ENCODE measurements around the gene CACNA1E. TPM values are rescaled to one million over a fixed set of nuclear protein-coding genes. Genes with fewer than 3 reads are reported as not detected.

Gene CACNA1E
- total RNA-seq, 1 donor from 2014 or later = 0.52 TPM

GRCh38 chr1:181754103-181754502 lies 270.8 kb downstream of the CACNA1E start:
- Histone ChIP-seq H3K4me3 (ENCODE audit: low read length in 3 of 3) (no peak overlapping the region), H3K4me1 (ENCODE audit: control insufficient read depth in 3 of 3, insufficient read depth in 3 of 3, low read length in 3 of 3) (no peaks in the 10 kb centered on the region), H3K27ac (ENCODE audit: low read depth, low read length) (no peak overlapping the region), H3K9ac (ENCODE audit: low read depth in 1 of 3, low read length in 3 of 3) (no peak overlapping the region), H3K9me3 (ENCODE audit: control insufficient read depth in 3 of 3, low read length in 3 of 3) (no peaks in the 10 kb centered on the region), H3K27me3 (ENCODE audit: control insufficient read depth in 3 of 3, insufficient read depth in 3 of 3, low read length in 3 of 3) (no peaks in the 10 kb centered on the region), H3K36me3 (ENCODE audit: control insufficient read depth in 3 of 3, insufficient read depth in 3 of 3, low read length in 3 of 3) (no peaks in the 10 kb centered on the region)

GRCh38 chr1:181759481-181759880 lies 276.2 kb downstream of the CACNA1E start:
- Histone ChIP-seq H3K36me3 (ENCODE audit: control insufficient read depth in 3 of 3, insufficient read depth in 3 of 3, low read length in 3 of 3) (no peaks in the 10 kb centered on the region), H3K9me3 (ENCODE audit: control insufficient read depth in 3 of 3, low read length in 3 of 3) (no peaks in the 10 kb centered on the region), H3K27ac (ENCODE audit: low read depth, low read length) (no peak overlapping the region)

GRCh38 chr1:181763736-181764135 lies 280.4 kb downstream of the CACNA1E start:
- Histone ChIP-seq H3K9ac (ENCODE audit: low read depth in 1 of 3, low read length in 3 of 3) (no peak overlapping the region), H3K27ac (ENCODE audit: low read depth, low read length) (no peak overlapping the region), H3K4me3 (ENCODE audit: low read length in 3 of 3) (no peak overlapping the region), H3K4me1 (ENCODE audit: control insufficient read depth in 3 of 3, insufficient read depth in 3 of 3, low read length in 3 of 3) (no peaks in the 10 kb centered on the region), H3K9me3 (ENCODE audit: control insufficient read depth in 3 of 3, low read length in 3 of 3) (no peaks in the 10 kb centered on the region), H3K27me3 (ENCODE audit: control insufficient read depth in 3 of 3, insufficient read depth in 3 of 3, low read length in 3 of 3) (no peaks in the 10 kb centered on the region), H3K36me3 (ENCODE audit: control insufficient read depth in 3 of 3, insufficient read depth in 3 of 3, low read length in 3 of 3) (no peaks in the 10 kb centered on the region)

More at GRCh38 chr1:181759481-181759880, 276.2 kb downstream of the CACNA1E start:
- Histone ChIP-seq H3K27me3 (ENCODE audit: control insufficient read depth in 3 of 3, insufficient read depth in 3 of 3, low read length in 3 of 3) (no peaks in the 10 kb centered on the region), H3K4me3 (ENCODE audit: low read length in 3 of 3) (no peak overlapping the region), H3K4me1 (ENCODE audit: control insufficient read depth in 3 of 3, insufficient read depth in 3 of 3, low read length in 3 of 3) (no peaks in the 10 kb centered on the region), H3K9ac (ENCODE audit: low read depth in 1 of 3, low read length in 3 of 3) (no peak overlapping the region)

GRCh38 chr1:181765451-181766026 lies 282.2 kb downstream of the CACNA1E start:
- H3K9ac ChIP-seq (ENCODE audit: low read depth in 1 of 3, low read length in 3 of 3) = no peak overlapping the region
- H3K4me1 ChIP-seq (ENCODE audit: control insufficient read depth in 3 of 3, insufficient read depth in 3 of 3, low read length in 3 of 3) = no peaks in the 10 kb centered on the region
- no peak overlapping the region for H3K4me3 ChIP-seq (ENCODE audit: low read length in 3 of 3)
- H3K9me3 ChIP-seq (ENCODE audit: control insufficient read depth in 3 of 3, low read length in 3 of 3) = no peaks in the 10 kb centered on the region
- no peaks in the 10 kb centered on the region for H3K36me3 ChIP-seq (ENCODE audit: control insufficient read depth in 3 of 3, insufficient read depth in 3 of 3, low read length in 3 of 3)
- no peak overlapping the region for H3K27ac ChIP-seq (ENCODE audit: low read depth, low read length)
- H3K27me3 ChIP-seq (ENCODE audit: control insufficient read depth in 3 of 3, insufficient read depth in 3 of 3, low read length in 3 of 3) = no peaks in the 10 kb centered on the region

- Histone ChIP-seq H3K27me3 (ENCODE audit: control insufficient read depth in 3 of 3, insufficient read depth in 3 of 3, low read length in 3 of 3) (no peaks in the 10 kb centered on the region), H3K36me3 (ENCODE audit: control insufficient read depth in 3 of 3, insufficient read depth in 3 of 3, low read length in 3 of 3) (no peaks in the 10 kb centered on the region), H3K4me3 (ENCODE audit: low read length in 3 of 3) (no peak overlapping the region), H3K4me1 (ENCODE audit: control insufficient read depth in 3 of 3, insufficient read depth in 3 of 3, low read length in 3 of 3) (no peaks in the 10 kb centered on the region), H3K27ac (ENCODE audit: low read depth, low read length) (no peak overlapping the region), H3K9me3 (ENCODE audit: control insufficient read depth in 3 of 3, low read length in 3 of 3) (no peaks in the 10 kb centered on the region), H3K9ac (ENCODE audit: low read depth in 1 of 3, low read length in 3 of 3) (no peak overlapping the region)
These were observed 283.8 kb downstream of the CACNA1E start for GRCh38 chr1:181767001-181767708.

GRCh38 chr1:181768211-181768929 lies 285.1 kb downstream of the CACNA1E start:
- Histone ChIP-seq H3K4me3 (ENCODE audit: low read length in 3 of 3) (no peak overlapping the region), H3K9ac (ENCODE audit: low read depth in 1 of 3, low read length in 3 of 3) (no peak overlapping the region), H3K36me3 (ENCODE audit: control insufficient read depth in 3 of 3, insufficient read depth in 3 of 3, low read length in 3 of 3) (no peaks in the 10 kb centered on the region), H3K9me3 (ENCODE audit: control insufficient read depth in 3 of 3, low read length in 3 of 3) (no peaks in the 10 kb centered on the region), H3K27me3 (ENCODE audit: control insufficient read depth in 3 of 3, insufficient read depth in 3 of 3, low read length in 3 of 3) (no peaks in the 10 kb centered on the region), H3K4me1 (ENCODE audit: control insufficient read depth in 3 of 3, insufficient read depth in 3 of 3, low read length in 3 of 3) (no peaks in the 10 kb centered on the region), H3K27ac (ENCODE audit: low read depth, low read length) (no peak overlapping the region)

GRCh38 chr1:181768930-181769280 lies 285.6 kb downstream of the CACNA1E start:
- Histone ChIP-seq H3K36me3 (ENCODE audit: control insufficient read depth in 3 of 3, insufficient read depth in 3 of 3, low read length in 3 of 3) (no peaks in the 10 kb centered on the region), H3K27ac (ENCODE audit: low read depth, low read length) (no peak overlapping the region), H3K9ac (ENCODE audit: low read depth in 1 of 3, low read length in 3 of 3) (no peak overlapping the region), H3K9me3 (ENCODE audit: control insufficient read depth in 3 of 3, low read length in 3 of 3) (no peaks in the 10 kb centered on the region), H3K27me3 (ENCODE audit: control insufficient read depth in 3 of 3, insufficient read depth in 3 of 3, low read length in 3 of 3) (no peaks in the 10 kb centered on the region), H3K4me3 (ENCODE audit: low read length in 3 of 3) (no peak overlapping the region), H3K4me1 (ENCODE audit: control insufficient read depth in 3 of 3, insufficient read depth in 3 of 3, low read length in 3 of 3) (no peaks in the 10 kb centered on the region)

GRCh38 chr1:181769846-181770245 lies 286.5 kb downstream of the CACNA1E start:
- no peak overlapping the region for H3K9ac ChIP-seq (ENCODE audit: low read depth in 1 of 3, low read length in 3 of 3)
- H3K9me3 ChIP-seq (ENCODE audit: control insufficient read depth in 3 of 3, low read length in 3 of 3) = no peaks in the 10 kb centered on the region
- no peak overlapping the region for H3K27ac ChIP-seq (ENCODE audit: low read depth, low read length)
- no peaks in the 10 kb centered on the region for H3K27me3 ChIP-seq (ENCODE audit: control insufficient read depth in 3 of 3, insufficient read depth in 3 of 3, low read length in 3 of 3)
- no peak overlapping the region for H3K4me3 ChIP-seq (ENCODE audit: low read length in 3 of 3)
- H3K36me3 ChIP-seq (ENCODE audit: control insufficient read depth in 3 of 3, insufficient read depth in 3 of 3, low read length in 3 of 3) = no peaks in the 10 kb centered on the region
- H3K4me1 ChIP-seq (ENCODE audit: control insufficient read depth in 3 of 3, insufficient read depth in 3 of 3, low read length in 3 of 3) = no peaks in the 10 kb centered on the region

GRCh38 chr1:181772714-181773113 lies 289.4 kb downstream of the CACNA1E start:
- no peaks in the 10 kb centered on the region for H3K27me3 ChIP-seq (ENCODE audit: control insufficient read depth in 3 of 3, insufficient read depth in 3 of 3, low read length in 3 of 3)
- no peak overlapping the region for H3K27ac ChIP-seq (ENCODE audit: low read depth, low read length)
- no peak overlapping the region for H3K4me3 ChIP-seq (ENCODE audit: low read length in 3 of 3)
- H3K4me1 ChIP-seq (ENCODE audit: control insufficient read depth in 3 of 3, insufficient read depth in 3 of 3, low read length in 3 of 3) = no peaks in the 10 kb centered on the region
- no peaks in the 10 kb centered on the region for H3K9me3 ChIP-seq (ENCODE audit: control insufficient read depth in 3 of 3, low read length in 3 of 3)
- H3K9ac ChIP-seq (ENCODE audit: low read depth in 1 of 3, low read length in 3 of 3) = no peak overlapping the region
- H3K36me3 ChIP-seq (ENCODE audit: control insufficient read depth in 3 of 3, insufficient read depth in 3 of 3, low read length in 3 of 3) = no peaks in the 10 kb centered on the region

- H3K9me3 ChIP-seq (ENCODE audit: control insufficient read depth in 3 of 3, low read length in 3 of 3) = no peaks in the 10 kb centered on the region
- peaks cover 0 to 7% (median 6%) of the 10 kb centered on the region in 3 donors for H3K27me3 ChIP-seq (ENCODE audit: control insufficient read depth in 3 of 3, insufficient read depth in 3 of 3, low read length in 3 of 3)
- no peaks in the 10 kb centered on the region for H3K4me1 ChIP-seq (ENCODE audit: control insufficient read depth in 3 of 3, insufficient read depth in 3 of 3, low read length in 3 of 3)
- no peak overlapping the region for H3K4me3 ChIP-seq (ENCODE audit: low read length in 3 of 3)
- no peaks in the 10 kb centered on the region for H3K36me3 ChIP-seq (ENCODE audit: control insufficient read depth in 3 of 3, insufficient read depth in 3 of 3, low read length in 3 of 3)
- no peak overlapping the region for H3K9ac ChIP-seq (ENCODE audit: low read depth in 1 of 3, low read length in 3 of 3)
- no peak overlapping the region for H3K27ac ChIP-seq (ENCODE audit: low read depth, low read length)
These were observed 292.7 kb downstream of the CACNA1E start for GRCh38 chr1:181776044-181776443.
